ENCODE data around the gene GPR158.

Gene GPR158

DNA sequence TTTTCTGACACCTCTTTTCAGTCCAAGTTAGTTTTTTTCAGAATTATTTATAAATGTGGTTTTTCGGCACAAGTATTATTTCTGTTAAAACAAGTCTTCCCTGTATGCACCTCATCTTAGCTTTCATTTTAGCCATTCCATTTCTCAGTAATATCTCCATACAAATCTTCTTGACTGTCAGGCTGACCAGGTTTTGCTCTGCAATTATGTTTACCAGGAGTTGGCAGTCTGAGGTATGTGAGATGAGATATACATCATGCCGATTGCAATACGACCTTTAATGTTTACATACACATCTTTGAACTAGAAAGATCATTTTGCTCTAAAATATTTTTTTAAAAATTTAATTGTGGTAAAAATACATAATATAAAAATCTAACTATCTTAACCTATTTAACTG is 209.8 kb downstream of the GPR158 start:
- no peak overlapping the region for H3K27ac ChIP-seq
- intact Hi-C loops (cut with DNase I; ENCODE audit: low total_unique reads), result no loop called here
- no peaks in the 10 kb centered on the region for H3K36me3 ChIP-seq
- H3K9me3 ChIP-seq, result peaks cover 0 to 13% (median 0%) of the 10 kb centered on the region in 3 donors
- H3K27me3 ChIP-seq, result no peaks in the 10 kb centered on the region
- TF ChIP-seq, protein P1, sequence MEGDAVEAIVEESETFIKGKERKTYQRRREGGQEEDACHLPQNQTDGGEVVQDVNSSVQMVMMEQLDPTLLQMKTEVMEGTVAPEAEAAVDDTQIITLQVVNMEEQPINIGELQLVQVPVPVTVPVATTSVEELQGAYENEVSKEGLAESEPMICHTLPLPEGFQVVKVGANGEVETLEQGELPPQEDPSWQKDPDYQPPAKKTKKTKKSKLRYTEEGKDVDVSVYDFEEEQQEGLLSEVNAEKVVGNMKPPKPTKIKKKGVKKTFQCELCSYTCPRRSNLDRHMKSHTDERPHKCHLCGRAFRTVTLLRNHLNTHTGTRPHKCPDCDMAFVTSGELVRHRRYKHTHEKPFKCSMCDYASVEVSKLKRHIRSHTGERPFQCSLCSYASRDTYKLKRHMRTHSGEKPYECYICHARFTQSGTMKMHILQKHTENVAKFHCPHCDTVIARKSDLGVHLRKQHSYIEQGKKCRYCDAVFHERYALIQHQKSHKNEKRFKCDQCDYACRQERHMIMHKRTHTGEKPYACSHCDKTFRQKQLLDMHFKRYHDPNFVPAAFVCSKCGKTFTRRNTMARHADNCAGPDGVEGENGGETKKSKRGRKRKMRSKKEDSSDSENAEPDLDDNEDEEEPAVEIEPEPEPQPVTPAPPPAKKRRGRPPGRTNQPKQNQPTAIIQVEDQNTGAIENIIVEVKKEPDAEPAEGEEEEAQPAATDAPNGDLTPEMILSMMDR (IDR thresholded peaks at IDR 0.05), result no peak
- no peaks in the 10 kb centered on the region for H3K4me1 ChIP-seq
- DNase-seq, result no peak
- no peak overlapping the region for H3K4me3 ChIP-seq

DNA sequence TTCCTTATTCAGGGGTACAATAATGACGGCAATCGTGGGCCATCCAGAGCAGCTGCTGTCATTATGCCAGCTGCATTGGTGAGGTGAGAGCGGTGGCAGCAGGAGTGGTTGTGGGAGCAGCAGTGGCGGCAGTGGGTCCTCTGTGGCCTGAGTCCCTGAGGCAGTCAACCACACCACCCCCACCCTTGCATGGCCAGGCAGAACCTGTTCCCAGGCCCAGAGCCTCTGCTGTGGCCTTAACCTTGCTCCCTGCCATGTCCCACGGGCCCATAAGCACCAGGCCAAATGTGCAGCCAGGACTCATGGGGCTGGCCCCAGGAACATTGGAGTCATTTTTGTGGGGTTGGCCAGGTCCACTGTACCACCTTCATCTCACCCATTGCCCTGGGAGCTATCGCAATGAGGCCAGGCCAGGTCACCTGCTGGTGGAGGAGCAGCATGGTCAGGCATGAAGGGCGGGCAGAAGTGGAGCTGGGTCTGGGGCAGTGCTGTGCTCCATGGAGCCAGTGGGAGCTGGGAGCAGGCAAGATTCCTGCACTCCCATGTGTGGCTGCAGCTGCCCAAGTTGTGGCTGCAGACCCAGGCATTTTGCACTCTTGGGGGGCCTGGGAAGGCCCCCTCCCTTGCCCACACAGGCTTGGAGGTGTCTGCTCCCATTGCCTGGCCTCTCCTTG is 213.5 kb downstream of the GPR158 start:
- Histone ChIP-seq H3K4me3 (no peak overlapping the region), H3K27ac (no peak overlapping the region), H3K27me3 (no peaks in the 10 kb centered on the region), H3K36me3 (no peaks in the 10 kb centered on the region), H3K4me1 (no peaks in the 10 kb centered on the region), H3K9me3 (peaks cover 0 to 22% (median 0%) of the 10 kb centered on the region in 3 donors)
- intact Hi-C loops (cut with DNase I; ENCODE audit: low total_unique reads), result no loop called here
- no peak for DNase-seq
- TF ChIP-seq, protein P1 (IDR thresholded peaks at IDR 0.05), result no peak

GRCh38 chr10:25388862-25389206 is 214.0 kb downstream of the GPR158 start:
- intact Hi-C loops (cut with DNase I; ENCODE audit: low total_unique reads), result no loop called here
- H3K36me3 ChIP-seq, result no peaks in the 10 kb centered on the region
- no peak overlapping the region for H3K4me3 ChIP-seq
- no peak overlapping the region for H3K27ac ChIP-seq
- H3K27me3 ChIP-seq, result no peaks in the 10 kb centered on the region
- TF ChIP-seq, protein P1 (IDR thresholded peaks at IDR 0.05), result no peak
- DNase-seq, result no peak
- peaks cover 0 to 22% (median 0%) of the 10 kb centered on the region in 3 donors for H3K9me3 ChIP-seq
- H3K4me1 ChIP-seq, result no peaks in the 10 kb centered on the region

- TF ChIP-seq, protein P1 (IDR thresholded peaks at IDR 0.05), result no peak
- no peaks in the 10 kb centered on the region for H3K4me1 ChIP-seq
- H3K27me3 ChIP-seq, result no peaks in the 10 kb centered on the region
- peaks cover 0 to 22% (median 0%) of the 10 kb centered on the region in 3 donors for H3K9me3 ChIP-seq
- no peaks in the 10 kb centered on the region for H3K36me3 ChIP-seq
- intact Hi-C loops (cut with DNase I; ENCODE audit: low total_unique reads), result no loop called here
- no peak overlapping the region for H3K27ac ChIP-seq
- H3K4me3 ChIP-seq, result no peak overlapping the region
- no peak for DNase-seq
These were observed 215.9 kb downstream of the GPR158 start for GRCh38 chr10:25390733-25391132.

DNA sequence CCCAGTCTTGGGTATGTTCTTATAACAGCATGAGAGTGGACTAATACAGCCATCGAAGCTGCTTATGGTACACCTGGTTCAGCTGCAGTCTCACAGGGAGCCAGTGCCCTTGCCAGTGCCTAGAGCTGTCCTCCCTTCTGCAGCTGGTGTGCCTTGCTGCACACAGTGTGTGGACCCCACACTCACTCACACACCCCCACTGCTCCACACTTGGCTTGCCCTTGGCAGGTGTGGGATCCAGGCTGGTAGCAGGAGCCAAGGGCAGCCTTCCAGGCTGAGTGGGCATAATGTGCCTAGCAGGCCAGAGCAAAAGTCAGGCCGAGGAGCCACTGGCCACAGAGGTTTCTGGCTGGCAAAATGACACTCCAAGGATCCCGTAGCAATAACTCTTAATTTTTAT is 217.3 kb downstream of the GPR158 start:
- Histone ChIP-seq H3K36me3 (no peaks in the 10 kb centered on the region), H3K27me3 (no peaks in the 10 kb centered on the region), H3K9me3 (peaks cover 0 to 22% (median 0%) of the 10 kb centered on the region in 3 donors), H3K4me3 (no peak overlapping the region), H3K27ac (no peak overlapping the region), H3K4me1 (no peaks in the 10 kb centered on the region)
- TF ChIP-seq, protein P1 (IDR thresholded peaks at IDR 0.05), result no peak
- no peak for DNase-seq
- intact Hi-C loops (cut with DNase I; ENCODE audit: low total_unique reads), result no loop called here

GRCh38 chr10:25393621-25394020 is 218.8 kb downstream of the GPR158 start:
- no peak for DNase-seq
- no peaks in the 10 kb centered on the region for H3K4me1 ChIP-seq
- H3K27ac ChIP-seq, result no peak overlapping the region
- no peaks in the 10 kb centered on the region for H3K36me3 ChIP-seq
- no peaks in the 10 kb centered on the region for H3K27me3 ChIP-seq
- peaks cover 0 to 19% (median 0%) of the 10 kb centered on the region in 3 donors for H3K9me3 ChIP-seq
- no peak overlapping the region for H3K4me3 ChIP-seq
- TF ChIP-seq, protein P1 (IDR thresholded peaks at IDR 0.05), result no peak
- intact Hi-C loops (cut with DNase I; ENCODE audit: low total_unique reads), result no loop called here
